Erythroblast (primary cell): ENCODE results near the gene PER1.

Source experiments
- DNase-seq, 2 experiments: peaks; one replicate each; lab custom pipeline; 2025; lab: John Stamatoyannopoulos, UW
- GATA1 ChIP-seq: IDR thresholded peaks from 2 replicates; pipeline ENCODE4 v1.6.1; 2011; ENCODE audit warnings: low read depth, mild to moderate bottlenecking, control low read depth, low read length, moderate library complexity
- POLR2A ChIP-seq: IDR thresholded peaks from 2 replicates; pipeline ENCODE4 v1.6.1; 2011; ENCODE audit warnings: mild to moderate bottlenecking, low read length

PER1 gene

DNA sequence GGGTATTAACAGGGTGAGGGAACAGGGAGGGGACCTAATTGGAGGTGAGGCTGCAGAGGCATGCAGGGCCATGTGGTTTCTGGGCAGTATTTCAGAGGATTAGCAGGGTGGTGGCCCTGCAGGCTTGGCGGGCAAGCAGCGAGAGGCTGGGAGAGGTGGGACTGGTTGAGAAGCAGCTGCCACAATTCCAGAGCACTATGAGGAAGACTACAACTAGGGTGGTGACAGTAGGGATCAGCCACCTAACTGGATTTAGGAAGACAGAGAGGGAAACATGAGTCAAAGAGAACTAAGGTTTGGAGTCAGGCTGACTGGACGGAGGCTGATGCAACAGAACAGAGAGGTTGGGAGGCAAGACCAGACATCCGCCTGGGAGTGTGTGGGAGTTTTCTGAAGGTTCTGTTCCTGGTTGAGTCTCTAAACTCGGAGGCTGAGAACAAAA lies 46.2 kb downstream of the PER1 start:
- TF ChIP-seq POLR2A (no peak), GATA1 (no peak)
- no peak for DNase-seq

DNA sequence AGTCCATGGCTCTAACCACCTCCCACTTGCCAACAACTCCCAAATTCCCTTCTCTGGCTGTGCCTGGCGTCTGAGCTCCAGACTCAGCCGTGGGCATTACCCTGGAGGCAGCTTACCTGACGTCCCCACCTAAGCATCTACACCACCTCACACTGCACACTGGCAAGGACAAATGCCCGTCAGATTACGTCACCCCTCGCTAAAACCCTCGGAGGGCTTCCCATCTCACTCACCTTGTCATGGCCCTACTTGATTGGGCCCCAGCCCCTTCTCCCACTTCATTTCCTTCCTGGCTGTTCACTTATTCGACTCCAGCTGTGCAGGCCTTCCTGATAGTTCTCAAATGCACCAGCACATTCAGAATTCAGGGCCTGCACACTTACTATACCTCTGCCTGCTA lies 47.3 kb downstream of the PER1 start:
- no peak for TF ChIP-seq POLR2A
- TF ChIP-seq GATA1 = no peak
- no peak for DNase-seq

DNA sequence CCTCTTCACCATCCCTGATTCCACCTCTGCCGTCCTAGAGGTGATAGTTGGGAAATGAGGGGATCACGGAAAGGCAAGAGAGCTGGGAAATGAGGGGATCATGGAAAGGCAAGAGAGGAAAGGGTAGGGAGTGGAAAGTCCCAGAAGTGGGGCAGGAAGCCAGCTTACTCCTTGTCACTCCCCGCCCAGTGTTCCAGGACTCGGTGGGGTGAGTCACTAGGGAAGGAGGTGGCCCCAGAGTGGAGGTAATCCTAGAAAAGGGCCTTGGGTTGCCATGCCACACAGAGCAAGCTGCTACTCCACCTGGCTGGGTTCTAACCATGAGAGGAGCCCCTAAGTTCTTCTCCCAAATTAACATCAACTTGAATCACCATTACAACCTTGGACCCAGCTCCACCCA lies 48.7 kb downstream of the PER1 start:
- TF ChIP-seq POLR2A (no peak), GATA1 (no peak)
- DNase-seq = no peak

DNA sequence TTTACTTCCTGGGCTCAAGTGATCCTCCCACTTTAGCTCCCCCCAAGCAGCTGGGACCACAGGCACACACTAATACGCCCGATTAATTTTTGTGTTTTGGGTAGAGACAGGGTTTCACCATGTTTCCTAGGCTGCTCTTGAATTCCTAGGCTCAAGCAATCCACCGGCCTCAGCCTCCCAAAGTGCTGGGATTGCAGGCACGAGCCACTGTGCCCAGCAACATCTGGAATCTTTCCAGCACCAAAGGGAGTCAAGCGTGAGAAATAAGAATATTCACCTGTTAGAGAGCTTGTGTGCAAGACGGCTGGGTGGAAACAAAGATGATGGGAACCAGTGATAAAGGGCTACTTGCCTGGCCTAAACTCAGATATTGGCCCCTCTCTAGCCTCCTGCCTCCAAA lies 50.5 kb downstream of the PER1 start:
- DNase-seq = no peak
- TF ChIP-seq GATA1 = no peak
- TF ChIP-seq POLR2A = no peak

DNA sequence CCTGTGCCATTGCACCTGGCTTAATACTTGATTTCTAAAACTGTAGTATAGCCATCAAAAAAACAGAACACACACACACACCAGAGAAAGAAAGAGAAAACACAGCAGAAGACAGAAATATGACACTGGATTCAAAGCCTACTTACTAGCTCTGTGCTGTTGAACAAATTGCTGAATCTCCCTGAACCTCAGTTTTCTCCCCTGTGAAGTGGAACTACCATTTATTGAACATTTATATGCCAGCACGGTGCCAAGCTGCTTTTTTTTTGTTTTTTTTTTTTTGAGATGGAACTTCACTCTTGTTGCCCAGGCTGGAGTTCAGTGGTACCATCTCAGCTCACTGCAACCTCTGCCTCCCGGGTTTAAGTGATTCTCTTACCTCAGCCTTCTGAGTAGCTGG lies 51.4 kb downstream of the PER1 start:
- no peak for DNase-seq
- TF ChIP-seq GATA1 (no peak), POLR2A (no peak)

DNA sequence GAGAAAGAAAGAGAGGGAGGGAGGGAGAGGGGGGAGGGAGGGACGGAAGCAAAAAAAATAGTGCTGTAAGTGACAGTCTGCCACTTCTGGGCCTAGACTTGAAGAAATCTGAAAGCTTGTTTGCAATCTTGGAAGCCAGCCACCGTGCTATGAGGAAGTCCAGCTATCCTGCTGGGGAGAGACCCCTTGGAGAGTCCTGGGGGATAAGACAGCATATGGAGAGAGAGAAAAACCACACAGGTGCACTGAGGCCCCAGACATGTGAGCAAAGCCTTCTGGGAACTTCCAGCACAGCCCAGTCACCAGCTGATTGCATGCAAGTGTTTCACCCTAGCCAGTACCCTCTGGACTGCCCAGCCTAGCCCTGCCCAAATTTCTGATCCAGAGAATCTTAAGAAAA lies 52.1 kb downstream of the PER1 start:
- no peak for DNase-seq
- TF ChIP-seq GATA1 (no peak), POLR2A (no peak)

DNA sequence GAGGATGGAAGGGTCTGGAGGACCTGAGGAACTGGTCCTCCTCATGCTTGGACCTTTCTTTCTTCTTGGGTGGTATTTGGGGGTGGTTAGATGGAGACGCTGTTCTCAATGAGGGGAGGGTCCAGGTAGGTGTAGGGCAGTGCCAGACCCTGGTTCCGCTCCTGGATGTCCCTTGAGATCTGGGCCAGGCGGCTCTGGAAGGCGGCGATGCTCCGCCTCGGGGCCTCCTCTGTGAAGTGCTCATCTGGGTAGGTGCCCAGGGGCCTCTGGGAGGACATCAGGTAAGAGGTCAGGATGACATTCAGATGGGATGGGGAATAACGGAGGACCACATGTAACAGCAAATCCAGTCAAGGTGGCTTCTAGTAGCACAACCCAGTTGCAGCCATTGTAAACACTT lies 55.7 kb downstream of the PER1 start:
- TF ChIP-seq POLR2A (no peak), GATA1 (no peak)
- no peak for DNase-seq

DNA sequence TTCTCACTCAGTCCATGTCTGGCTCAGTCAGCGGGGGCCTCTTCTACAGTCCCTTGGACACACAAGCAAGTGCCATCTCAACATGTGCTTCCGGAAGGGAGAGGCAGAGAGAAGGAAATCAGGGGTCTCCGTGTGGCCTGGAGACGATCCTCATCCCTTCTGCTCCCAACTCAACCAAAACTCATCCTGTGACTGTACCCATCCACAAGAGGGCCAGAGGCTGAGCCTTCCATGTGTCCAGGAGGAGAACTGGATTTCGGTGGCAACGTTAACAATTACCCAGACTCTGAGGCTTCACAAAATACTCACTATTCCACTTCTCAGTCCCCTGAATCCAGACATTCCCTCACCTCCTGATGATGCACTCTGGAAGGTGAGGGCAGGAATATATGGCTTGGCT lies 56.8 kb downstream of the PER1 start:
- TF ChIP-seq GATA1 (no peak), POLR2A (no peak)
- DNase-seq = no peak

DNA sequence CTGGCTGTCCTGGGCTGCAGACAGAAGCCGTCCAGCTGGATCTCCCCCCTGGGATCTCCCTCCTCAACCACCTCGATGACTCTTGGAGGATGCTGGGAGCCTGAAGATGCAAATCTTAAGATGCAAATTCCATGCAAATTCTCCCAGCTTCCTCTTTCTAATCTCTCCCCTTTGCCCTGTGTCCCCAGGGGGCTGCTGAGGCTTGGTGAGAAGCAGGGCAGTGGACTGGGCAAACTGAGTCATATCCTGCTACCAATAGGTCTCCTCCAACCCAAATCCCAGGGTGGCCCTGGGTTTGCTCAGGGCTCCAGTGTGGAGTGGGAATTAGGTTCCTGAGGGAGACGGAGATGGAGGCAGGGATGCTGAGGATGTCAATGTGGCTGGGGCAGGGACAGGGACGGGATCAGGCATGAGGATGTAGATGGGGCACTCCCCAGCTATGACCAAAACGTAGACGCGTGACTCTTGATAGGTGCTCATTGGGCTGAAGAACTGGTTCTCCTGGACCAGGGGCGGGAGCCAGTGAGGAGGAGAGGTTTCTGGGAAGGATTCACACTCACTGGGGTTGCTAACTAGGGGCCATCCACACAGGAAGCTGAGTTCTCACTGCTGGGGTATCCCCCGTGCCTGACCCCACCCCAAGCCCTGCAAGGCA lies 61.0 kb downstream of the PER1 start:
- no peak for DNase-seq
- TF ChIP-seq POLR2A = no peak
